ENCODE data around the gene TEX54.

DNA sequence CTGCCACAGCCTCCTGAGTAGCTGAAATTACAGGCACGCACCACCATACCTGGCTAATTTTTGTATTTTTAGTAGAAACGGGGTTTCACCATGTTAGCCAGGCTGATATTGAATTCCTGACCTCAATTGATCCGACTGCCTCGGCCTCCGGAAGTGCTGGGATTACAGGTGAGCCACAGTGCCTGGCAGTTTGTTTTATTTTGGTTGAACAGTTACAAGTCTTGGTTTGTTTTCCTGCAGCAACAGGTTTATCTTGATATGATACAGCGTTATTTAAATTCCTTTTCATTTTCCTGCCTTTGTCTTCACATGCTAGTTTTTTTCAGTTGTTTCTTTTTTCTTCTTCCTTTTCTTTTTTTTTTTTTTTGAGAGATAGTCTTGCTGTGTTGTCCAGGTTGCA lies 44.1 kb upstream of the TEX54 start:
- TF ChIP-seq EZH2 (IDR thresholded peaks at IDR 0.05; ENCODE audit: borderline replicate concordance), result no peak
- no peak for TF ChIP-seq CTCF (IDR thresholded peaks at IDR 0.05; ENCODE audit: poor library complexity)
- no peak for TF ChIP-seq EZH2phosphoT487 (IDR thresholded peaks at IDR 0.05; ENCODE audit: low read depth, severe bottlenecking, unreplicated experiment)
